Stimulated activated naive CD4-positive, alpha-beta T cell treated with Interleukin-2 at 50 U/mL for 16 hours (primary cell): ENCODE results near the gene ARHGAP31.
A peak's percentile ranks its signal among the peaks of the same experiment; 100 is the strongest.
"Not testable (repeated sequence)": the region's sequence is repeated elsewhere in the genome, so short reads cannot be mapped to it uniquely, and the experiment has no call there.

Source experiments
- DNase-seq: peaks from one replicate; lab custom pipeline; 2025; lab: John Stamatoyannopoulos, UW

ARHGAP31 gene

DNA sequence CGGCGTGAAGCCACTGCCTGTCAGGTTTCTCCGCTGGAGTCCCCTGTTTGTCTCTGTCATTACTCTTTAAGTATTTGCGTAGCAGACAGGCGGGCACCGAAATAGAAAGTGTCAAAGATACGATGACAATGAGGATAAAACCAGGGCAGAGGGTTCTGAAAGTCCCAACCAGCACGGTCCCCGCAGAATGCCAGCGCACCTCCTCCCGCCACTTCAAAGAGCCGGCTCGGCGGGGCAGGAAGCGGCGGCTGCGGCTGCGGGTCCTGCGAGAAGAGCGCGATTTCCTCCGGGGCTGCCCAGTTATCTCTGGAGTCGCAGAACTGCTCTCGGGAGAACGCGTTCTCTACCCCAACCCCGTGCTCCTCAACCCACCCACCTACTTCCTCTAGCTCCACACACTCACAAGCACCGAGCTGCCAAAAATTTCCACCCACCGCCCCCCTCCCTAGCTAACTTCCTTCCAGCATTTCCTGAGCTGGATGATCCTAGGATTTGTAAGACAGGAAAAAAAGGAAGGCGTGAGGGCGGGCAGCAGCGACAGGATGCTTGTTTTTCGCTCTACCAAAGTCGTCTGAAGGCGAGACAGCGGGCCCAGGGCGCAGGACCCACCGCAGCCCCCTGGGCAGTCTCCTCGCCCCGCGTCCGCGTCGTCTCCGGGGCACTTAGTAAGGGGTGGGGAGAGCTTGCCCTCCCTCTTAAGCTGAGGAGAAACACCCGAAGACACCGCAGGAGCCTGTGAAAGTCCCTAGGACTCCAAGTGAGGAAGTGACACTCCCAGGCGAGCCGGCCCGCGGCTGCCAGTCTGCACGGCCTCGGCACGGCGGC, at the start of gene ARHGAP31:
Gene ARHGAP31, plus strand, starts transcription at position 513 of the 825 bp plus-strand sequence. CDS start 522 bp downstream, outside the sequence.
- peak; percentile 86 for DNase-seq

GRCh38 chr3:119245778-119246177, 48.4 kb upstream of the ARHGAP31 start:
- no peak for DNase-seq

- no peak for DNase-seq
These were observed 39.0 kb upstream of the ARHGAP31 start for GRCh38 chr3:119255214-119255613.

DNA sequence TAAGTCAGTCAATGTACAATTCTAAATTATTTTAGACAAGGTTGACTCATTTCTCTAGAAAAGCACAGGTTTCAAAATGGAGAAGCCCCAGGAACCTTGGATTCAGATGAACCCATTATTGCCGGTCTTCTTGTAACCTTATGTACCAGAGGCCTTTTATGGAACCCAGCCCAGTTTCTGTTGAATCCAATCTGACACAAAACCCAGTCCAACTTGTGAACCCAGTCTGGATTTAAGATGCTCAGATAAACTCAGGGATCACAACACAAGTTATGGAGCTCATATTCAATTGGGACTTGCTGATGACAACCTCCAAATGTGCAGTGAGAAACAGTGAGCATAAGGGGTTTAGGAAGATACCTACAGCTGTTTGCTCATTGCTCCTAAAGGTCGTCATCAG, 37.1 kb upstream of the ARHGAP31 start:
- DNase-seq: no peak

DNA sequence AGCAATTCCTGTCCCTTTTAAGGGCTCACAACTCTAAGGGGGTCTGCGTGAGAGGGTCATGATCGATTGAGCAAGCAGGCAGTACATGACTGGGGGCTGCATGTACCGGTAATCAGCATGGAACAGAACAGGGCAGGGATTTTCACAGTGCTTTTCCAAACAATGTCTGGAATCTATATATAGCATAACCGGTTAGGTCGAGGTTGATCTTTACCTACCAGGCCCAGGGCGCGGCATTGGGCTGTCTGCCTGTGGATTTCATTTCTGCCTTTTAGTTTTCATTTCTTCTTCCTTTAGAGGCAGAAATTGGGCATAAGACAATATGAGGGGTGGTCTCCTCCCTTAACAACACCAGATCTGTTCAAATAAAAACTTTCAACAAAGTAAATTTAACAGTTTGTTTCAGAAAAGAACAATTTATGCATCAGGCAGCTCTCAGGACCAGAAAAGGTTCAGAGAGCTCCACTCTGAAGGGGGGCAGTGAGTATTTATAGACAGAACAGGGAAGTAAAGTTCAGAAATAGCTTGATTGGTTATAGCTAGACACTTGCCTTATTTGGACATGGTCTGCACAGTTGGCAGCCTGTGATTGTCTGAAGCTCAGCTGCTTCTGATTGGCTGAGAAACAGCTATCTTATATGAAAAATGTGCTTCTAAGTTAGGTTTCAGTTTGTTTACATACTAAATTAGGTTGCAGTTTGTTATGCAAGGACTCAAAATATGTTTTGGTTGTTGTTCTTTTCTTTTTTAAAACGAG, 36.4 kb upstream of the ARHGAP31 start:
- no peak for DNase-seq

DNA sequence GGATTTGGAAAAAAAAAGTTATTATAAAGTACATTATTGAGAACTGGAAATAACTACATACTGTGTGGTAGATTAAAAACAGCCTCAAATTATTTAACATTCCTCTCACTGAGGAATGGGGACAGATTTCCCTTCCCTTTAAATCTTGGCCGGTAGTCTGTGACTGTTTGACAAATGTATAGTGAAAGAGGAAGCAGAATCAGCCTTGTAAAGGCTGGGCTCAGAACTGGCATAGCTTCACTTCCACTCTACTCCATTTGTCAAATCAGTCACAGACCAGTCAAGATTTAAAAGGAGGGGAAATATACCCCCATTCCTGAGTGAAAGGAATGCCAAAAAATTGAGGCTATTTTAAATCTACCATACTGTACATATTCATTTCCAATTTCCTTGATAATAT, 35.3 kb upstream of the ARHGAP31 start:
- DNase-seq: no peak

- DNase-seq: no peak
These were observed 34.4 kb upstream of the ARHGAP31 start for GRCh38 chr3:119259821-119260220.

GRCh38 chr3:119261055-119261454, 33.1 kb upstream of the ARHGAP31 start:
- no peak for DNase-seq

GRCh38 chr3:119270212-119270611, 24.0 kb upstream of the ARHGAP31 start:
- DNase-seq: not testable (repeated sequence)

GRCh38 chr3:119276680-119277079, 17.5 kb upstream of the ARHGAP31 start:
- no peak for DNase-seq

- DNase-seq: no peak
These were observed 15.1 kb upstream of the ARHGAP31 start for GRCh38 chr3:119279101-119279554.

DNA sequence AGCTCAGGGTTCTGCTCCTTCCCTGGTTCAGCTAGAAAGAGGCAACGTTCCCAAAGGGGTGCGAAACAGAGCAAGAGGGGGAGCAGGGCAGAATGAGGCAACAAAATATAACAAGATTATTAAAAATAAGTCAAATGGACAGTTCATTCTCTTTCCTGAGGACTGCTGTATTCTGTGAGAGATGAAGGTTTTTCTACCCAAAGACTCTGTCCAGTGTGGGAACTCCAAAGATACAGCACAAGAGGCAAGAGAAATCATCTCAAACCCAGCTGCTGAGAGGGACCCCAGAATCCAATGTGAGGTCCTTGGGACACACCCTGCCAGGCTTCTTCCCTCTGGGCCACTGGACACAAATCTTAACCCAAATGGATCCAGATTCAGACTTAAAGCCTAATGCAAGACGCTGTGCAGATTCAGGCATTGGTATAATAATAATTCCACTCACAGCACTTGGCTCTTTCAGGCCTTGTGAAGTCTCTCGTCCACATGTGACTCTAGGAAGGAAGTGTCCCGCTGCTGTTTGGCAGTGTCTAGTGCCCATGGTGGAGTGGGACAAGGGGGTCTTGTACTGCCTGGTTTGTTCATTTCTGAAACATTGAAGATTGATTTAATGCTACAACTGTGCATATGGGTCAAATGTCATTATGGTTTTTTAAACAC, 14.5 kb upstream of the ARHGAP31 start:
- DNase-seq: no peak

DNA sequence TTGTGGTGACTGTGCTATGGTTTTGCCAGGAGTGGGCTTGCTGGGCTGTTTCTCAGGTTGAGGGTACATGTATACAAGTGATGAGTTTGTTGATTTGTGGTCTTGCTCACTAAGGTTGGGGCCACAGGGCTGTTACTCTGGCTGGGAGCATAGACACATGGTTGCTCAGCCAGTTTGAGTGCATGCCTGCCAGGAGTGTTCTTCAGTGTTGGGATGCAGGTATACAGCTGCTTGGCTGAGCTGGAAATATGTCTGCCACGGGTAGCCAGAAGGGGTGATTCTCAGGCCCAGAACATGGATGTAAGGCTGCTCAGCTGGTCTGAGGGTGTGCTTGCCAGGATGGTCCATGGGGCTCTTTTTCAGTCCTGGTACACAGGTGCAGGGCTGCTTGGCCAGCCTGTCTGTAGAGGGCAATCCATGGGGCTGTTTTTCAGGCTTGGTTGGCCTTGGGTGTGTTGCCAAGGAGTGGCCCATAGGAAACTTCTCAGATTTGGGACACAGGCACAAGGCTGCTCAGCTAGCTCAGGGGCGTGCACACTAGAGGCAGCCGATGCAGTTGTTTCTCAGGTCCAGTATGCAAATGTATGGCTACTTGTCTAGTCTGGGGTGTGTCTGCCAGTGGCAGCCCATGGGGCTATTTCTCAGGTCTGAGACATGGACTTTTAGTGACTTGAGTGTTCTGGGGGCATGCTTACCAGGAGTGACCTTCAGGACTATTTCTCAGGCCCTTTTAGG, 5.3 kb upstream of the ARHGAP31 start:
- no peak for DNase-seq

DNA sequence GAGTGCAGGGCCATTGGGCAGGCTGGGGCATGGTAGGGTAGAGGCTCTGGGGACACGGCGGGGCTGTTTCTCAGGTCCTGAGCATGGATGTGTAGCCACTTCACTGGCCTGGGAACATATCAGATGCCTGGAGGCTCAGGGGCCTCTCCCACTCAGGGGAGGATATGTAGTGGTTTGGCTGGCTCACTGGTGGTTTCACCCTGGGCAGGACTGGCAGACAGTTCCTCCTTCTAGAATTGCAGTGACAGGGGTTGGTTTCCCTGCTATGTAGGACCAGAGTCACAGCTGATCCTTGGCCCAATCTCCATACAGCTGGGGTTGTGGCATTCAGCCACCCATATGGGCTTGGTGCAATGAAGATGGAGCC, 4.8 kb upstream of the ARHGAP31 start:
- no peak for DNase-seq

GRCh38 chr3:119290613-119291012, 3.6 kb upstream of the ARHGAP31 start:
- no peak for DNase-seq

- no peak for DNase-seq
These were observed 3.0 kb upstream of the ARHGAP31 start for GRCh38 chr3:119291062-119291700.

- DNase-seq: no peak
These were observed 1.5 kb upstream of the ARHGAP31 start for GRCh38 chr3:119292666-119293065.

- no peak for DNase-seq
These were observed 895 bp upstream of the ARHGAP31 start for GRCh38 chr3:119293105-119293870.

- peak; percentile 57 for DNase-seq
These were observed 801 bp downstream of the ARHGAP31 start for GRCh38 chr3:119294696-119295671.
